ENCODE results near the gene ACP3. TPM values are rescaled to one million over a fixed set of nuclear protein-coding genes. Genes with fewer than 3 reads are reported as not detected.
A peak's percentile ranks its signal among the peaks of the same experiment; 100 is the strongest.

The ACP3 gene, protein sequence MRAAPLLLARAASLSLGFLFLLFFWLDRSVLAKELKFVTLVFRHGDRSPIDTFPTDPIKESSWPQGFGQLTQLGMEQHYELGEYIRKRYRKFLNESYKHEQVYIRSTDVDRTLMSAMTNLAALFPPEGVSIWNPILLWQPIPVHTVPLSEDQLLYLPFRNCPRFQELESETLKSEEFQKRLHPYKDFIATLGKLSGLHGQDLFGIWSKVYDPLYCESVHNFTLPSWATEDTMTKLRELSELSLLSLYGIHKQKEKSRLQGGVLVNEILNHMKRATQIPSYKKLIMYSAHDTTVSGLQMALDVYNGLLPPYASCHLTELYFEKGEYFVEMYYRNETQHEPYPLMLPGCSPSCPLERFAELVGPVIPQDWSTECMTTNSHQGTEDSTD
- polyA plus RNA-seq: 0.28 TPM

- peak within 1 kb of the TSS in 3 of 4 donors; percentile 27 to 73 (median 47) for H3K4me3 Mint-ChIP-seq
- no peaks in the 10 kb centered on the region for H3K9me3 Mint-ChIP-seq
- H3K27ac Mint-ChIP-seq: peak within 1 kb of the TSS in 1 of 3 donors; percentile 78
- no peaks in the 10 kb centered on the region for H3K36me3 Mint-ChIP-seq
- no peaks in the 10 kb centered on the region for H3K27me3 Mint-ChIP-seq
- peaks cover 7 to 10% (median 8%) of the 10 kb centered on the region in 3 donors for H3K4me1 Mint-ChIP-seq
Observed at GRCh38 chr3:132317229-132317948, at the start of gene ACP3. ACP3 (plus strand) TSS chr3:132317407; CDS start chr3:132317457, 50 bp downstream.

- no peak overlapping the region for H3K27ac Mint-ChIP-seq
- H3K4me3 Mint-ChIP-seq: no peak overlapping the region
Observed at GRCh38 chr3:132268956-132269355, 48.3 kb upstream of the ACP3 start.

DNA sequence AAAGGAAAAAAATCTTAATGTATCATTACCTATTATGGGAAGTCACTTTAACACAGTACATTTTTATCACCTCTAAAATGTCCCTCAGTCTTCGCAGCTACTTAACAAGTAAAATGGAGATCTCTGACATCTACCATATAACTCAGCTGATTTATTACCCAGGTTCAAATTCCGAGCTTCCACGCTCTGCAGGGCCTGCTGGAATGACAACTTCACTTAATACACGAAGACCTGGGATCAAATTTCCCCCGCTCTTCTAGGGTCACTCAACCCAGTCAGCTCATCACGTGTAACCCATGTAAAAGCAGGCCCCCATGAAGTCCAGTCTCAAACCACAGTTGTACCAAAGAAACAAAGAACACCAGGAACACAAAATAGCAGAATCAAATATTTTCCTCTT, 44.2 kb upstream of the ACP3 start:
- Mint-ChIP-seq H3K36me3 (no peaks in the 10 kb centered on the region), H3K9me3 (peaks cover 0 to 11% (median 0%) of the 10 kb centered on the region in 3 donors), H3K27me3 (peaks cover 2% of the 10 kb centered on the region), H3K27ac (no peak overlapping the region), H3K4me1 (no peaks in the 10 kb centered on the region), H3K4me3 (no peak overlapping the region)

More at GRCh38 chr3:132268956-132269355, 48.3 kb upstream of the ACP3 start:
- Mint-ChIP-seq H3K36me3 (no peaks in the 10 kb centered on the region), H3K27me3 (no peaks in the 10 kb centered on the region), H3K4me1 (no peaks in the 10 kb centered on the region), H3K9me3 (no peaks in the 10 kb centered on the region)

- Mint-ChIP-seq H3K4me1 (no peaks in the 10 kb centered on the region), H3K36me3 (no peaks in the 10 kb centered on the region), H3K27ac (no peak overlapping the region), H3K9me3 (peaks cover 0 to 11% (median 0%) of the 10 kb centered on the region in 3 donors), H3K27me3 (peaks cover 6% of the 10 kb centered on the region), H3K4me3 (no peak overlapping the region)
Observed at GRCh38 chr3:132276228-132276906, 40.8 kb upstream of the ACP3 start.

DNA sequence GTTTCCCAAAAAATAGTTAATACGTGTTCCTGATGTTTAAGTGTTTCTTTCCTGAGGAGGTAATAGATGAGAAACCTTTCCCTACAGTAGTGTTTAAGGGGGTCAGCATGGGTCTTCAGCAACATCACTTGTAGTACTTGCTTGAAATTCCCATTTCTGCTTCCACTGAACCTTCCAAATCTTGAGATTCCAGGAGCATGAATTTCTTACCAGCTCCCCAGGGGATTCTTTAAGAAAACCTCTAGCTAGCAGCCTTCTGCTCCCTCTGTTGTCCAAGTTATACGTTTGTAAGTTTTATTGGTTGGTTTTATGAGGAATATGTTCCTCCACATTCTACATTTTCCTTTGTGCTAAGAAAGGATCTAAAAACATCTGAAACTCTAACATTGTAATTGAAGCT, 38.2 kb upstream of the ACP3 start:
- Mint-ChIP-seq H3K27ac (no peak overlapping the region), H3K4me3 (no peak overlapping the region), H3K27me3 (peaks cover 6% of the 10 kb centered on the region), H3K4me1 (no peaks in the 10 kb centered on the region), H3K9me3 (peaks cover 0 to 11% (median 0%) of the 10 kb centered on the region in 3 donors), H3K36me3 (no peaks in the 10 kb centered on the region)

DNA sequence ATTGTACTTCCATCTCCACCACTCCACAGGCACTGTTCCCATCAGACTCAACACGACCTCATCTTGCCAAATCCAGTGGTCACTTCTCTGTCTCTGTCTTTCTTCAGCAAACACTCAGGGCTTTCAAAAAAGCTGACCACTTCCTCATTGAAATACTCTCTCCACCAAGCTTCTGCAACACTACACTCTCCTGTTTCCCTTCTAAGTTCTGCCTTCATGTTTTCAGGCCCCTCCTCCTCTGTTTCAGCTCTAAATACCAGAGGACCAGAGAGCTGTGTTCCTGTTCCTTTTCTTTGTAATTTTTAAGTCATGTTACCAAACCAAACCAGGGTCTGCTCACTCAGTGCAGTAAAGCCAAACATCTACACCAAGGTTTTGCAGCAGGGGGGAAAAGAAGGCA, 33.8 kb upstream of the ACP3 start:
- H3K9me3 Mint-ChIP-seq: no peaks in the 10 kb centered on the region
- H3K4me3 Mint-ChIP-seq: no peak overlapping the region
- H3K36me3 Mint-ChIP-seq: no peaks in the 10 kb centered on the region
- H3K27ac Mint-ChIP-seq: no peak overlapping the region
- no peaks in the 10 kb centered on the region for H3K4me1 Mint-ChIP-seq
- H3K27me3 Mint-ChIP-seq: peaks cover 8% of the 10 kb centered on the region

DNA sequence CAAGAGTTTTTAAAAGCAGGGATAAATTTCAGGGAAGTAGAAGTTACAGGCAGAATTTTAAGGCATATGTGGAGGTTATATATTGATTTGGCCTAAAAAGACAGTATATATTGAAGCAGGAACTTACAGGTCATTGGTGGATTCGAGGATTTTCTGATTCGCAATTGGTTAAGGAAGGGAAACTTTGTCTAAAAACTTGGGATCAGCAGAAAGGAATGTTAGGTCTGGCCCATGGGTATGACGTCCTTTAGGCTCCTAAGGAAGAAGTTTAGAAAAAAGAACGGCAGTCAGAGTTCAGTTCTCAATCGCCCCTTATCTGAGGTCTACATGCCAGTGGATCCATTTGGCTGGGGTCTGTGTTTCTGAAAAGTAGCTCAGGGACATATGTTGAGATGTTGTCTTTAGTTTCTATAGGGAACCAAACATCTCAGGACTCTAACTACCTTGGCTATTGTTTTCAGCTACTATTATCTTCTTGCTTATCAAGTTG, 33.2 kb upstream of the ACP3 start:
- Mint-ChIP-seq H3K9me3 (no peaks in the 10 kb centered on the region), H3K36me3 (no peaks in the 10 kb centered on the region), H3K27ac (no peak overlapping the region), H3K4me1 (no peaks in the 10 kb centered on the region), H3K27me3 (peaks cover 8% of the 10 kb centered on the region), H3K4me3 (no peak overlapping the region)

- peaks cover 4% of the 10 kb centered on the region for H3K27me3 Mint-ChIP-seq
- no peaks in the 10 kb centered on the region for H3K4me1 Mint-ChIP-seq
- H3K36me3 Mint-ChIP-seq: no peaks in the 10 kb centered on the region
- no peak overlapping the region for H3K4me3 Mint-ChIP-seq
- H3K27ac Mint-ChIP-seq: no peak overlapping the region
- H3K9me3 Mint-ChIP-seq: no peaks in the 10 kb centered on the region
Observed at GRCh38 chr3:132284781-132285619, 32.2 kb upstream of the ACP3 start.

DNA sequence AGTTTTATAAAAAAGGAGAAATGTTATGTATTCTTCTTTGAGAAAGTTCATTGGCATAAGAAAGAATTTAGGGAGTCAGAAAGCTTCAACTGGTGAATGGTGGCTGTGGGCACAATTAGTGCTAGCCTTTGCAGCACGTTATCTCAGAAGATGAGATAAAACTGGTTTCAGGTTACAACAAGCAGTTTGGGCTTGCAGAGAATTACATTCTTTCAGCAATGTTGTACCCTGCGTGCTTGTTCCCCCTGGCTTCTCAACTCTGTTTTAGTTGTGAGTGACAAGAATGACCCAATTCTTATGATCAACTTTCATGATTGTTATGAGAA, 31.6 kb upstream of the ACP3 start:
- Mint-ChIP-seq H3K36me3 (no peaks in the 10 kb centered on the region), H3K27ac (no peak overlapping the region), H3K27me3 (peaks cover 4% of the 10 kb centered on the region), H3K4me3 (no peak overlapping the region), H3K4me1 (no peaks in the 10 kb centered on the region), H3K9me3 (no peaks in the 10 kb centered on the region)

DNA sequence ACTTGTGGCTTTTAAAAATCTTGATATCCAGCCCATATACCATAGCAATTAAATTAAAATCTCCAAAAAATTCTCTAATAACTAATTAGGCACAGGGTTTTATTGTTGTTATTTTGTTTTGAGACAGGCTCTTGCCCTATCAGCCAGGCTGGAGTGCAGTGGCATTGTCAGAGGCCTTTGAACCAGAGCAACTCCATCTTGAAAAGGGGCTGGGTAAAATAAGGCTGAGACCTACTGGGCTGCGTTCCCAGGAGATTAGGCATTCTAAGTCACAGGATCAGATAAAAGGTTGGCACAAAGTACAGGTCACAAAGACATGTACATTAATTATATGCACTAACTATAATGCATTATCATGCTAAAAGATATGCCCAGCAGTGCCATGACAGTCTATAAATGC, 31.2 kb upstream of the ACP3 start:
- H3K9me3 Mint-ChIP-seq: no peaks in the 10 kb centered on the region

GRCh38 chr3:132288357-132288756, 28.9 kb upstream of the ACP3 start:
- Mint-ChIP-seq H3K27me3 (peaks cover 4% of the 10 kb centered on the region), H3K27ac (no peak overlapping the region), H3K4me1 (no peaks in the 10 kb centered on the region), H3K4me3 (no peak overlapping the region), H3K9me3 (no peaks in the 10 kb centered on the region), H3K36me3 (no peaks in the 10 kb centered on the region)

More for the DNA sequence above, 31.2 kb upstream of the ACP3 start:
- peaks cover 4% of the 10 kb centered on the region for H3K27me3 Mint-ChIP-seq
- H3K27ac Mint-ChIP-seq: no peak overlapping the region
- H3K36me3 Mint-ChIP-seq: no peaks in the 10 kb centered on the region
- no peak overlapping the region for H3K4me3 Mint-ChIP-seq
- no peaks in the 10 kb centered on the region for H3K4me1 Mint-ChIP-seq

- no peaks in the 10 kb centered on the region for H3K9me3 Mint-ChIP-seq
- no peak overlapping the region for H3K4me3 Mint-ChIP-seq
- H3K27me3 Mint-ChIP-seq: peaks cover 4% of the 10 kb centered on the region
- no peak overlapping the region for H3K27ac Mint-ChIP-seq
- H3K36me3 Mint-ChIP-seq: no peaks in the 10 kb centered on the region
- no peaks in the 10 kb centered on the region for H3K4me1 Mint-ChIP-seq
Observed at GRCh38 chr3:132289316-132289715, 27.9 kb upstream of the ACP3 start.

- peaks cover 4% of the 10 kb centered on the region for H3K27me3 Mint-ChIP-seq
- H3K9me3 Mint-ChIP-seq: peaks cover under 1 to 3% (median 2%) of the 10 kb centered on the region in 3 donors
Observed at GRCh38 chr3:132290833-132291232, 26.4 kb upstream of the ACP3 start.

DNA sequence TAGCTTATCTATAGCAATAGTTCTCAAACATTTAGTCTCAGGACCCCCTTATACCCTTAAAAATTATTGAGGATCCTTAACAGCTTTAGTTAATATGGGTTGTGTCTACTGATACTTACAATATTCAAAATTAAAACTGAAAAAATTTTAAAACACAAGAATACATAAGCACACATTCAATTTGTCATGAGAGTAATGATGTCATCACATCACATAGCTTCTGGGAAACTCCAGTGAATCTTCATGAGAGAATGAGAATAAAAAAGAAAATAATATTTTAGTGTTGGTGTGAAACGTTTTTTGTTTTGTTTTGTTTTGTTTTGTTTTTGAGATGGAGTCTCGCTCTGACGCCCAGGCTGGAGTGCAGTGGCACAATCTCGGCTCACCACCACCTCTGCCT, 25.2 kb upstream of the ACP3 start:
- Mint-ChIP-seq H3K4me3 (no peak overlapping the region), H3K4me1 (no peaks in the 10 kb centered on the region), H3K36me3 (no peaks in the 10 kb centered on the region), H3K27me3 (peaks cover 2% of the 10 kb centered on the region), H3K9me3 (peaks cover 4 to 10% (median 5%) of the 10 kb centered on the region in 3 donors), H3K27ac (no peak overlapping the region)

More at GRCh38 chr3:132290833-132291232, 26.4 kb upstream of the ACP3 start:
- Mint-ChIP-seq H3K4me3 (no peak overlapping the region), H3K4me1 (no peaks in the 10 kb centered on the region), H3K36me3 (no peaks in the 10 kb centered on the region), H3K27ac (no peak overlapping the region)
